Measurements from ENCODE around the gene SPON1. TPM values are rescaled to one million over a fixed set of nuclear protein-coding genes. Genes with fewer than 3 reads are reported as not detected.

SPON1 gene
- total RNA-seq, 4 donors from 2014 or later: 42.6 to 74.0 (median 56.1) TPM

DNA sequence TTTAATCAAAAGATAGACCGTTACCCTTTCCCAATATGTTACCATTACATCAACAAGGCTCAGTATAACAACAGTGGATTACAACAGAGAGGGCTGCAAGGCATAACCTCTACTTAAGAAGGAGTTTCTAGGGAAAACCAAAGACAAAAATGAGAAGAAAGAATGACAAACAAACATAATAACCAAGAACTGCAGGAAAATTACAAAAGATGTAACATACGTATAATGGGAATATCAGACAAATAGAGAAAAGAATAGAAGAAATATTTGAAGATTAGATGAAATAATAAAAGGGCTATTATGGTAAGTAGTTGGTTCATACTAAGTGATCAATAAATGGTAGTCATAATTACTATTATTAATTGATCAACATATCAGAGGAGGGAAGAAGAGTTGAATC lies 39.1 kb downstream of the SPON1 start:
- Histone ChIP-seq H3K27ac (no peak overlapping the region), H3K27me3 (no peaks in the 10 kb centered on the region), H3K4me3 (no peak overlapping the region), H3K36me3 (no peaks in the 10 kb centered on the region), H3K9me3 (peaks cover 2 to 3% of the 10 kb centered on the region in 2 donors), H3K4me1 (peaks cover 0 to 5% (median 0%) of the 10 kb centered on the region in 4 donors)
- 88 to 100% methylated on average over 2 of the region's 2 CpGs for WGBS, 2 donors (ENCODE audit: low coverage in 1 of 2)
- TF ChIP-seq, protein P1, sequence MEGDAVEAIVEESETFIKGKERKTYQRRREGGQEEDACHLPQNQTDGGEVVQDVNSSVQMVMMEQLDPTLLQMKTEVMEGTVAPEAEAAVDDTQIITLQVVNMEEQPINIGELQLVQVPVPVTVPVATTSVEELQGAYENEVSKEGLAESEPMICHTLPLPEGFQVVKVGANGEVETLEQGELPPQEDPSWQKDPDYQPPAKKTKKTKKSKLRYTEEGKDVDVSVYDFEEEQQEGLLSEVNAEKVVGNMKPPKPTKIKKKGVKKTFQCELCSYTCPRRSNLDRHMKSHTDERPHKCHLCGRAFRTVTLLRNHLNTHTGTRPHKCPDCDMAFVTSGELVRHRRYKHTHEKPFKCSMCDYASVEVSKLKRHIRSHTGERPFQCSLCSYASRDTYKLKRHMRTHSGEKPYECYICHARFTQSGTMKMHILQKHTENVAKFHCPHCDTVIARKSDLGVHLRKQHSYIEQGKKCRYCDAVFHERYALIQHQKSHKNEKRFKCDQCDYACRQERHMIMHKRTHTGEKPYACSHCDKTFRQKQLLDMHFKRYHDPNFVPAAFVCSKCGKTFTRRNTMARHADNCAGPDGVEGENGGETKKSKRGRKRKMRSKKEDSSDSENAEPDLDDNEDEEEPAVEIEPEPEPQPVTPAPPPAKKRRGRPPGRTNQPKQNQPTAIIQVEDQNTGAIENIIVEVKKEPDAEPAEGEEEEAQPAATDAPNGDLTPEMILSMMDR (IDR thresholded peaks at IDR 0.05): no peak
- TF ChIP-seq EP300 (IDR thresholded peaks at IDR 0.05; ENCODE audit: low read depth): no peak
- TF ChIP-seq POLR2A (IDR thresholded peaks at IDR 0.05): no peak
- no peak for TF ChIP-seq POLR2AphosphoS5 (IDR thresholded peaks at IDR 0.05)
- no peak for DNase-seq
- in situ Hi-C loops (cut with MboI; ENCODE audit: low pct_ligation_motif_present in 1 of 4, low pct_unique_long_range_greater_than_20kb in 1 of 4, low sequenced_read_pairs in 3 of 4): no loop called here
- intact Hi-C loops (cut with DNase I; ENCODE audit: low total_unique reads): no loop called here

DNA sequence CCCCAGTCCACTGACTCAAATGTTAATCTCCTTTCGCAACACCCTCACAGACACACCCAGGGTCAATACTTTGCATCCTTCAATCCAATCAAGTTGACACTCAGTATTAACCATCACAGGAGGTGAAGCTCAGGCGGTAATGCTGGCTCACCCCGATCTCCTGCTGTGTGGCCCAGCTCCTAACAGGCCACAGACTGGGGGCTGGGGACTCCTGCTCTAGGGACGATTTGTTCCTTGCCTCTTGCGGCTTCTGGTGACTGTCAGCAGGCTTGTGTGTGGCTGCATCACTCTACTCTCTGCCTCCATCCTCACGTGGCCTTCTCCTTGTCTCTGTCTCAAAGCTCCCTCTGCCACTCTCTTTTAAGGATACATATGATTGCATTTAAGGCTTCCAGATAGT lies 45.0 kb downstream of the SPON1 start:
- no peaks in the 10 kb centered on the region for H3K36me3 ChIP-seq
- no peak overlapping the region for H3K27ac ChIP-seq
- TF ChIP-seq POLR2AphosphoS5 (IDR thresholded peaks at IDR 0.05) (no peak), EP300 (IDR thresholded peaks at IDR 0.05; ENCODE audit: low read depth) (no peak), POLR2A (IDR thresholded peaks at IDR 0.05) (no peak)
- TF ChIP-seq, protein P1 (IDR thresholded peaks at IDR 0.05): no peak
- DNase-seq: no peak
- 87% methylated on average over 6 of the region's 6 CpGs; no CpG with 5 or more reads in 1 of the 2 donors for WGBS, 2 donors (ENCODE audit: low coverage in 1 of 2)
- intact Hi-C loops (cut with DNase I; ENCODE audit: low total_unique reads) (no loop called here), in situ Hi-C loops (cut with MboI; ENCODE audit: low pct_ligation_motif_present in 1 of 4, low pct_unique_long_range_greater_than_20kb in 1 of 4, low sequenced_read_pairs in 3 of 4) (no loop called here)
- H3K9me3 ChIP-seq: no peaks in the 10 kb centered on the region
- H3K4me3 ChIP-seq: no peak overlapping the region
- H3K4me1 ChIP-seq: no peaks in the 10 kb centered on the region
- no peaks in the 10 kb centered on the region for H3K27me3 ChIP-seq

- intact Hi-C loops (cut with DNase I; ENCODE audit: low total_unique reads) (no loop called here), in situ Hi-C loops (cut with MboI; ENCODE audit: low pct_ligation_motif_present in 1 of 4, low pct_unique_long_range_greater_than_20kb in 1 of 4, low sequenced_read_pairs in 3 of 4) (no loop called here)
- no peak for TF ChIP-seq POLR2AphosphoS5 (IDR thresholded peaks at IDR 0.05)
- no peak for TF ChIP-seq POLR2A (IDR thresholded peaks at IDR 0.05)
- TF ChIP-seq EP300 (IDR thresholded peaks at IDR 0.05; ENCODE audit: low read depth): no peak
- TF ChIP-seq, protein P1 (IDR thresholded peaks at IDR 0.05): no peak
- H3K27me3 ChIP-seq: no peaks in the 10 kb centered on the region
- no peak for DNase-seq
- no peaks in the 10 kb centered on the region for H3K9me3 ChIP-seq
- no peak overlapping the region for H3K27ac ChIP-seq
- no peaks in the 10 kb centered on the region for H3K4me1 ChIP-seq
- no peak overlapping the region for H3K4me3 ChIP-seq
- WGBS, 2 donors (ENCODE audit: low coverage in 1 of 2): 53 to 68% methylated on average over 3 of the region's 3 CpGs
- H3K36me3 ChIP-seq: no peaks in the 10 kb centered on the region
Observed at GRCh38 chr11:14010665-14011064, 48.1 kb downstream of the SPON1 start.

DNA sequence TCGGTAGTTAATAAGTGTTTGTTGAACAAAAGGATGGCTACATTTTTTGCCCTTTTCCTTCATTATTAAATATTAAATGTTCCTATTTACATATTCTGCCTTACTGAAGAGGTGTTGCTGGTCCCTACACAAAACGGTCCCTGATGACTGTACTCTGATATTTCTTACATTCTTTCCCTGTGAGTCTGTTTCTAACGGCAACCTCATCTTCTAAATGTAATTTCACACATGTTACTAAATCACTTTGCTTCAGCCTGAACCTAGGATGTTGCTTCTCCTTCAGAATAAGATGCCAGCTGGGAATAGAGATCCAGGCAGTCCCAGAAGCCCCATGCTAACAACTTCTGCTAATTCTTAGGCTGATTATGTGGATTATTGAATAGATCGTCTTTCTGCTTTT lies 50.3 kb downstream of the SPON1 start:
- intact Hi-C loops (cut with DNase I; ENCODE audit: low total_unique reads) (no loop called here), in situ Hi-C loops (cut with MboI; ENCODE audit: low pct_ligation_motif_present in 1 of 4, low pct_unique_long_range_greater_than_20kb in 1 of 4, low sequenced_read_pairs in 3 of 4) (no loop called here)
- H3K4me3 ChIP-seq: no peak overlapping the region
- DNase-seq: no peak
- 71 to 90% methylated on average over 4 of the region's 4 CpGs for WGBS, 2 donors (ENCODE audit: low coverage in 1 of 2)
- H3K27ac ChIP-seq: no peak overlapping the region
- no peaks in the 10 kb centered on the region for H3K4me1 ChIP-seq
- TF ChIP-seq, protein P1 (IDR thresholded peaks at IDR 0.05): no peak
- no peak for TF ChIP-seq EP300 (IDR thresholded peaks at IDR 0.05; ENCODE audit: low read depth)
- no peak for TF ChIP-seq POLR2AphosphoS5 (IDR thresholded peaks at IDR 0.05)
- TF ChIP-seq POLR2A (IDR thresholded peaks at IDR 0.05): no peak
- H3K36me3 ChIP-seq: no peaks in the 10 kb centered on the region
- H3K27me3 ChIP-seq: no peaks in the 10 kb centered on the region
- no peaks in the 10 kb centered on the region for H3K9me3 ChIP-seq

Measured in transverse colon (tissue), 4 donors.